Measurements from ENCODE around the gene DYRK4.

DYRK4 gene

GRCh38 chr12:4621511-4621910 is 59.5 kb downstream of the DYRK4 start:
- DNase-seq (ENCODE audit: low spot score) = no peak

- no peak for DNase-seq (ENCODE audit: low spot score)
Measured at GRCh38 chr12:4626543-4626942, 64.5 kb downstream of the DYRK4 start.

- DNase-seq (ENCODE audit: low spot score) = no peak
Measured at GRCh38 chr12:4628406-4628805, 66.4 kb downstream of the DYRK4 start.

GRCh38 chr12:4630262-4630661 is 68.3 kb downstream of the DYRK4 start:
- no peak for DNase-seq (ENCODE audit: low spot score)

GRCh38 chr12:4643747-4644146 is 81.7 kb downstream of the DYRK4 start:
- DNase-seq (ENCODE audit: low spot score) = no peak

GRCh38 chr12:4645023-4645422 is 83.0 kb downstream of the DYRK4 start:
- DNase-seq (ENCODE audit: low spot score) = no peak

- peak; percentile 2 for DNase-seq (ENCODE audit: low spot score)
Measured at GRCh38 chr12:4648104-4648500, 86.1 kb downstream of the DYRK4 start.

- peak; percentile 80 for DNase-seq (ENCODE audit: low spot score)
Measured at GRCh38 chr12:4648501-4649357, 86.7 kb downstream of the DYRK4 start, which contains the start of the genes AKAP3 and NDUFA9. Gene AKAP3, minus strand, starts transcription at chr12:4649051. Its CDS starts 10,855 bp downstream, at chr12:4638196. Gene NDUFA9, plus strand, starts transcription at chr12:4649114. Its CDS starts 13 bp downstream, at chr12:4649127.

- DNase-seq (ENCODE audit: low spot score) = no peak
Measured at GRCh38 chr12:4649358-4649661, 87.3 kb downstream of the DYRK4 start.

- DNase-seq (ENCODE audit: low spot score) = no peak
Measured at GRCh38 chr12:4653257-4653656, 91.2 kb downstream of the DYRK4 start.

GRCh38 chr12:4653691-4654090 is 91.7 kb downstream of the DYRK4 start:
- DNase-seq (ENCODE audit: low spot score) = no peak
